ENCODE measurements around the gene PTPRM. TPM values are rescaled to one million over a fixed set of nuclear protein-coding genes. Genes with fewer than 3 reads are reported as not detected.

PTPRM gene
- total and polyA plus RNA-seq, 2 of the 8 experiments (the other 6 are each of a cell fraction or from before 2014, with no cell fraction given): 4.1 to 7.0 TPM

- CTCF ChIA-PET (ENCODE audit: partially characterized antibody): interaction anchor here (0.6 to 0.7 kb wide), 2 partner anchors 137 to 169 kb away, joined by 3 read pairs; no protein-coding TSS in a partner anchor
- WGBS, 2 experiments (ENCODE audit: extremely low coverage in 1 of 2, insufficient coverage in 1 of 2, insufficient read length in 1 of 2, insufficient replicate concordance in 2 of 2, low coverage in 1 of 2, low lambda C conversion rate in 2 of 2, missing lambda C conversion rate in 1 of 2): 91% methylated on average over 3 of the region's 3 CpGs; no CpG with 5 or more reads in 1 of the 2 experiments
- H3K9ac ChIP-seq (replicated peaks in 1 of 4; ENCODE audit: extremely low read depth in 1 of 4, low read depth in 3 of 4, low read length in 3 of 4): no peak overlapping the region; a peak in 1 of 7 replicates
- no peak overlapping the region for H2BK15ac ChIP-seq (ENCODE audit: low read length)
- no peak overlapping the region for H4K91ac ChIP-seq (replicated peaks; ENCODE audit: insufficient read length, low read length)
- POLR2A ChIA-PET (ENCODE audit: partially characterized antibody): interaction anchor here (0.6 to 0.8 kb wide), 3 partner anchors 9 to 163 kb away, joined by 3 to 5 read pairs (median 4); no protein-coding TSS in a partner anchor
- no peaks in the 10 kb centered on the region for H3K79me1 ChIP-seq (ENCODE audit: low read depth, low read length)
- H2AFZ ChIP-seq (ENCODE audit: low read length): no peak overlapping the region
- H3K4me3 ChIP-seq (ENCODE audit: extremely low read depth in 1 of 4, insufficient read depth in 2 of 4, low read depth in 3 of 4, low read length in 4 of 4): no peak overlapping the region
- H3K18ac ChIP-seq (ENCODE audit: extremely low read depth, low read length): no peak overlapping the region
- H2BK20ac ChIP-seq (ENCODE audit: low read length): no peak overlapping the region; the same call in 1 of the 2 replicates
- H3K4me1 ChIP-seq (replicated peaks in 1 of 4; ENCODE audit: control insufficient read depth in 3 of 4, insufficient read depth in 4 of 4, low read length in 3 of 4): peaks cover 0 to 3% (median 2%) of the 10 kb centered on the region in 4 experiments; a peak in 3 of 7 replicates
- no peak overlapping the region for H2AK5ac ChIP-seq (ENCODE audit: low read depth, low read length)
- 0 out of 8 replicates have a peak, but pooled peaks cover 0 to 3% (median 0%) of the 10 kb centered on the region in 4 experiments for H3K36me3 ChIP-seq (ENCODE audit: control insufficient read depth in 2 of 4, insufficient read depth in 4 of 4, low read length in 3 of 4)
- H3K79me2 ChIP-seq (ENCODE audit: control insufficient read depth in 1 of 2, insufficient read depth in 2 of 2, low read length in 2 of 2): no peaks in the 10 kb centered on the region
- no peak overlapping the region for H3K23ac ChIP-seq (ENCODE audit: insufficient read length)
- H2BK12ac ChIP-seq (ENCODE audit: low read depth, low read length): no peak overlapping the region
- no peak overlapping the region for H3K56ac ChIP-seq (replicated peaks; ENCODE audit: insufficient read length, low read depth, low read length)
- H4K8ac ChIP-seq (ENCODE audit: extremely low read depth, insufficient read depth, low read length): no peak overlapping the region
- H2BK120ac ChIP-seq (replicated peaks; ENCODE audit: low read depth, low read length): no peak overlapping the region
- peaks cover 13 to 15% of the 10 kb centered on the region in 2 experiments for H3K9me3 ChIP-seq (ENCODE audit: insufficient read depth in 2 of 2, low read depth in 1 of 2, low read length in 1 of 2)
- no peaks in the 10 kb centered on the region for H3K23me2 ChIP-seq (ENCODE audit: low read depth, low read length)
- H2BK5ac ChIP-seq (ENCODE audit: low read depth, low read length): no peak overlapping the region
- no peaks in the 10 kb centered on the region for H3K27me3 ChIP-seq (replicated peaks in 1 of 4; ENCODE audit: control insufficient read depth in 3 of 4, extremely low read depth in 1 of 4, insufficient read depth in 3 of 4, low read length in 3 of 4)
- H4K5ac ChIP-seq (ENCODE audit: insufficient read length, low read depth, low read length): no peak overlapping the region
- H3K27ac ChIP-seq (ENCODE audit: low read depth, low read length): no peak overlapping the region
- DNase-seq (ENCODE audit: low read depth in 1 of 2, low spot score in 2 of 2): no peak
- FAIRE-seq: no peak
- no peak overlapping the region for H3K14ac ChIP-seq (ENCODE audit: insufficient read length)
- no peak overlapping the region for H3K4ac ChIP-seq (replicated peaks; ENCODE audit: insufficient read length, low read depth, low read length)
- no peaks in the 10 kb centered on the region for H4K20me1 ChIP-seq (replicated peaks in 1 of 2; ENCODE audit: control insufficient read depth in 1 of 2, insufficient read depth in 2 of 2, low read length in 2 of 2)
- no peak overlapping the region for H3K4me2 ChIP-seq (ENCODE audit: insufficient read depth in 1 of 2, low read depth in 2 of 2, low read length in 2 of 2)
- no peak for TF ChIP-seq HDAC6 (IDR thresholded peaks at IDR 0.05; ENCODE audit: low read depth, low read length)
- no peak for TF ChIP-seq SP1 (IDR thresholded peaks at IDR 0.05; ENCODE audit: low read depth, low read length)
- TF ChIP-seq CREB1 (IDR thresholded peaks at IDR 0.05): no peak
- no peak for TF ChIP-seq MAFK (IDR thresholded peaks at IDR 0.05; ENCODE audit: low read depth, low read length)
- TF ChIP-seq KDM5A (IDR thresholded peaks at IDR 0.05; ENCODE audit: low read length): no peak
- no peak for TF ChIP-seq RAD21 (IDR thresholded peaks at IDR 0.05 in 1 of 2, conservative IDR thresholded peaks at IDR 0.05 in 1 of 2; ENCODE audit: low read depth in 2 of 2, low read length in 2 of 2)
- TF ChIP-seq, protein P1, sequence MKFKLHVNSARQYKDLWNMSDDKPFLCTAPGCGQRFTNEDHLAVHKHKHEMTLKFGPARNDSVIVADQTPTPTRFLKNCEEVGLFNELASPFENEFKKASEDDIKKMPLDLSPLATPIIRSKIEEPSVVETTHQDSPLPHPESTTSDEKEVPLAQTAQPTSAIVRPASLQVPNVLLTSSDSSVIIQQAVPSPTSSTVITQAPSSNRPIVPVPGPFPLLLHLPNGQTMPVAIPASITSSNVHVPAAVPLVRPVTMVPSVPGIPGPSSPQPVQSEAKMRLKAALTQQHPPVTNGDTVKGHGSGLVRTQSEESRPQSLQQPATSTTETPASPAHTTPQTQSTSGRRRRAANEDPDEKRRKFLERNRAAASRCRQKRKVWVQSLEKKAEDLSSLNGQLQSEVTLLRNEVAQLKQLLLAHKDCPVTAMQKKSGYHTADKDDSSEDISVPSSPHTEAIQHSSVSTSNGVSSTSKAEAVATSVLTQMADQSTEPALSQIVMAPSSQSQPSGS (IDR thresholded peaks at IDR 0.05; ENCODE audit: low read length): no peak
- TF ChIP-seq TAF7 (optimal IDR thresholded peaks at IDR 0.05; ENCODE audit: borderline replicate concordance, low read depth, low read length): no peak
- no peak for TF ChIP-seq CHD1 (IDR thresholded peaks at IDR 0.05; ENCODE audit: low read depth, low read length)
- no peak for TF ChIP-seq BCL11A (IDR thresholded peaks at IDR 0.05; ENCODE audit: low read depth in 2 of 2, low read length in 2 of 2)
- TF ChIP-seq KDM4A (IDR thresholded peaks at IDR 0.05; ENCODE audit: low read depth, low read length, severe bottlenecking): no peak
Observed at GRCh38 chr18:7812431-7813063, 245.4 kb downstream of the PTPRM start.
